Osteocyte (in vitro differentiated cells): Measurements from ENCODE around the gene SRGAP1. TPM values are rescaled to one million over a fixed set of nuclear protein-coding genes. Genes with fewer than 3 reads are reported as not detected.

Experiments
- DNase-seq: peaks from one replicate; pipeline ENCODE4 v3.0.0; 2021; ENCODE audit warnings: mixed read lengths; ENCODE audit not compliant: unreplicated experiment; ENCODE audit errors: extremely low spot score
- H3K27ac Mint-ChIP-seq: one replicate; pipeline ENCODE4 v1.8.0; 2021; ENCODE audit warnings: mild to moderate bottlenecking, mixed read lengths; ENCODE audit not compliant: unreplicated experiment
- H3K27me3 Mint-ChIP-seq: one replicate; pipeline ENCODE4 v1.8.0; 2021; ENCODE audit warnings: mixed read lengths; ENCODE audit not compliant: unreplicated experiment
- H3K36me3 Mint-ChIP-seq: one replicate; pipeline ENCODE4 v1.8.0; 2021; ENCODE audit warnings: mixed read lengths; ENCODE audit not compliant: unreplicated experiment
- H3K4me1 Mint-ChIP-seq: one replicate; pipeline ENCODE4 v1.8.0; 2021; ENCODE audit warnings: mixed read lengths; ENCODE audit not compliant: unreplicated experiment
- H3K4me3 Mint-ChIP-seq: one replicate; pipeline ENCODE4 v1.8.0; 2021; ENCODE audit warnings: mild to moderate bottlenecking, moderate library complexity, mixed read lengths; ENCODE audit not compliant: unreplicated experiment
- H3K9me3 Mint-ChIP-seq: one replicate; pipeline ENCODE4 v1.8.0; 2021; ENCODE audit warnings: mixed read lengths; ENCODE audit not compliant: unreplicated experiment
- CTCF ChIP-seq: fragments of 200-600 bp; sonication (generic); IDR thresholded peaks from 2 replicates; pipeline ENCODE4 v1.5.0; 2021; ENCODE audit warnings: antibody characterized with exemption, mild to moderate bottlenecking, moderate library complexity
- total RNA-seq: library from RNA; stranded (reverse); gene quantifications from 2 replicates; pipeline ENCODE4 v1.2.1, GENCODE V29; 2021

SRGAP1 gene
- total RNA-seq, 1 donor from 2014 or later: 11.0 TPM

- H3K4me3 Mint-ChIP-seq: peak overlapping the region; percentile 66
- H3K9me3 Mint-ChIP-seq: no peaks in the 10 kb centered on the region
- H3K36me3 Mint-ChIP-seq: no peaks in the 10 kb centered on the region
- H3K27ac Mint-ChIP-seq: peak overlapping the region; percentile 48
- no peak for DNase-seq
- no peak for TF ChIP-seq CTCF
- H3K27me3 Mint-ChIP-seq: no peaks in the 10 kb centered on the region
- H3K4me1 Mint-ChIP-seq: peaks cover 14% of the 10 kb centered on the region
Observed at GRCh38 chr12:63843254-63843720, 1.2 kb upstream of the SRGAP1 start.

- Mint-ChIP-seq H3K4me3 (peak overlapping the region; percentile 77), H3K27me3 (no peaks in the 10 kb centered on the region), H3K9me3 (no peaks in the 10 kb centered on the region), H3K36me3 (no peaks in the 10 kb centered on the region), H3K4me1 (peaks cover 20% of the 10 kb centered on the region), H3K27ac (peak overlapping the region; percentile 54)
- peak; percentile 97 for DNase-seq
- TF ChIP-seq CTCF: peak; percentile 97
Observed at GRCh38 chr12:63843721-63844390, 644 bp upstream of the SRGAP1 start.

GRCh38 chr12:63845726-63846125 lies 1.2 kb downstream of the SRGAP1 start:
- Mint-ChIP-seq H3K4me3 (peak overlapping the region; percentile 98), H3K27me3 (no peaks in the 10 kb centered on the region), H3K9me3 (no peaks in the 10 kb centered on the region), H3K27ac (peak overlapping the region; percentile 35), H3K36me3 (no peaks in the 10 kb centered on the region), H3K4me1 (peaks cover 28% of the 10 kb centered on the region)
- TF ChIP-seq CTCF: no peak
- DNase-seq: no peak

- Mint-ChIP-seq H3K4me3 (peak overlapping the region; percentile 98), H3K4me1 (peaks cover 28% of the 10 kb centered on the region), H3K27me3 (no peaks in the 10 kb centered on the region), H3K36me3 (no peaks in the 10 kb centered on the region), H3K9me3 (no peaks in the 10 kb centered on the region), H3K27ac (no peak overlapping the region)
- no peak for DNase-seq
- TF ChIP-seq CTCF: no peak
Observed at GRCh38 chr12:63846238-63846967, 1.9 kb downstream of the SRGAP1 start.

GRCh38 chr12:63848450-63848849 lies 4.0 kb downstream of the SRGAP1 start:
- Mint-ChIP-seq H3K4me3 (no peak overlapping the region), H3K27me3 (no peaks in the 10 kb centered on the region), H3K9me3 (no peaks in the 10 kb centered on the region), H3K36me3 (no peaks in the 10 kb centered on the region), H3K27ac (peak overlapping the region; percentile 27), H3K4me1 (peaks cover 31% of the 10 kb centered on the region)
- TF ChIP-seq CTCF: no peak
- DNase-seq: no peak
